ENCODE measurements around the gene TIMELESS. TPM values are rescaled to one million over a fixed set of nuclear protein-coding genes. Genes with fewer than 3 reads are reported as not detected.
"Not testable (repeated sequence)": the region's sequence is repeated elsewhere in the genome, so short reads cannot be mapped to it uniquely, and the experiment has no call there.

The TIMELESS gene
- total RNA-seq, 2 experiments from 2014 or later, result 46.5 to 103 TPM

GRCh38 chr12:56408799-56409417 lies 40.3 kb downstream of the TIMELESS start:
- no peaks in the 10 kb centered on the region for H3K9me3 ChIP-seq (ENCODE audit: low read length)
- no peak overlapping the region for H3K27ac ChIP-seq (ENCODE audit: low read depth, low read length, poor library complexity, severe bottlenecking)
- no peaks in the 10 kb centered on the region for H3K4me1 ChIP-seq (ENCODE audit: insufficient read depth, low read length, poor library complexity, severe bottlenecking)
- ChIA-PET CTCF (ENCODE audit: unreplicated experiment) (no interaction called here), POLR2A (interaction anchor here (1.3 kb wide), 1 partner anchor 50 kb away, joined by 3 read pairs; no protein-coding TSS in a partner anchor)
- H3K9me2 ChIP-seq (ENCODE audit: insufficient read depth, low read length), result no peaks in the 10 kb centered on the region
- H3K79me2 ChIP-seq (ENCODE audit: insufficient read depth, low read depth, low read length), result no peaks in the 10 kb centered on the region
- intact Hi-C loops (cut with micrococcal nuclease; ENCODE audit: unreplicated experiment), result no loop called here
- BruUV-seq (replicated peaks), result no TSS peak
- H3K4me2 ChIP-seq (ENCODE audit: low read length), result no peak overlapping the region
- no peak overlapping the region for H2AFZ ChIP-seq (ENCODE audit: low read length)
- peaks cover 21% of the 10 kb centered on the region for H3K36me3 ChIP-seq (ENCODE audit: insufficient read depth, low read length)
- no peaks in the 10 kb centered on the region for H4K20me1 ChIP-seq (ENCODE audit: insufficient read depth, low read length)
- no peak overlapping the region for H3K4me3 ChIP-seq (ENCODE audit: low read depth, low read length, poor library complexity, severe bottlenecking)
- TF ChIP-seq EZH2phosphoT487 (IDR thresholded peaks at IDR 0.05; ENCODE audit: borderline replicate concordance, low read depth, low read length) (no peak), CTCF (conservative IDR thresholded peaks at IDR 0.05; ENCODE audit: low read length) (no peak)
- no peak for DNase-seq (ENCODE audit: low spot score)

- intact Hi-C loops (cut with micrococcal nuclease; ENCODE audit: unreplicated experiment); POLR2A ChIA-PET; CTCF ChIA-PET (ENCODE audit: unreplicated experiment): not testable (repeated sequence)
These were observed 45.0 kb downstream of the TIMELESS start for GRCh38 chr12:56404227-56404626.

GRCh38 chr12:56401612-56402011 lies 47.6 kb downstream of the TIMELESS start:
- H3K79me2 ChIP-seq (ENCODE audit: insufficient read depth, low read depth, low read length); H3K9me2 ChIP-seq (ENCODE audit: insufficient read depth, low read length); H4K20me1 ChIP-seq (ENCODE audit: insufficient read depth, low read length); DNase-seq (ENCODE audit: low spot score); H2AFZ ChIP-seq (ENCODE audit: low read length); H3K27ac ChIP-seq (ENCODE audit: low read depth, low read length, poor library complexity, severe bottlenecking); H3K4me1 ChIP-seq (ENCODE audit: insufficient read depth, low read length, poor library complexity, severe bottlenecking); H3K4me2 ChIP-seq (ENCODE audit: low read length); BruUV-seq (replicated peaks); H3K9me3 ChIP-seq (ENCODE audit: low read length); intact Hi-C loops (cut with micrococcal nuclease; ENCODE audit: unreplicated experiment); H3K36me3 ChIP-seq (ENCODE audit: insufficient read depth, low read length); H3K4me3 ChIP-seq (ENCODE audit: low read depth, low read length, poor library complexity, severe bottlenecking); POLR2A ChIA-PET: not testable (repeated sequence)
- CTCF ChIA-PET (ENCODE audit: unreplicated experiment), result interaction anchor here (0.6 kb wide), 1 partner anchor 179 kb away, joined by 3 read pairs; no protein-coding TSS in a partner anchor

More at GRCh38 chr12:56404227-56404626, 45.0 kb downstream of the TIMELESS start:
- not testable (repeated sequence) for H3K9me3 ChIP-seq (ENCODE audit: low read length); H3K27ac ChIP-seq (ENCODE audit: low read depth, low read length, poor library complexity, severe bottlenecking); H2AFZ ChIP-seq (ENCODE audit: low read length); H4K20me1 ChIP-seq (ENCODE audit: insufficient read depth, low read length); H3K9me2 ChIP-seq (ENCODE audit: insufficient read depth, low read length); H3K36me3 ChIP-seq (ENCODE audit: insufficient read depth, low read length); BruUV-seq (replicated peaks); H3K79me2 ChIP-seq (ENCODE audit: insufficient read depth, low read depth, low read length); H3K4me2 ChIP-seq (ENCODE audit: low read length); H3K4me3 ChIP-seq (ENCODE audit: low read depth, low read length, poor library complexity, severe bottlenecking); DNase-seq (ENCODE audit: low spot score); H3K4me1 ChIP-seq (ENCODE audit: insufficient read depth, low read length, poor library complexity, severe bottlenecking)

GRCh38 chr12:56401125-56401524 lies 48.1 kb downstream of the TIMELESS start:
- H2AFZ ChIP-seq (ENCODE audit: low read length); H3K27ac ChIP-seq (ENCODE audit: low read depth, low read length, poor library complexity, severe bottlenecking); H4K20me1 ChIP-seq (ENCODE audit: insufficient read depth, low read length); POLR2A ChIA-PET; H3K36me3 ChIP-seq (ENCODE audit: insufficient read depth, low read length); H3K4me2 ChIP-seq (ENCODE audit: low read length); H3K9me2 ChIP-seq (ENCODE audit: insufficient read depth, low read length); H3K4me1 ChIP-seq (ENCODE audit: insufficient read depth, low read length, poor library complexity, severe bottlenecking); H3K79me2 ChIP-seq (ENCODE audit: insufficient read depth, low read depth, low read length); intact Hi-C loops (cut with micrococcal nuclease; ENCODE audit: unreplicated experiment); H3K4me3 ChIP-seq (ENCODE audit: low read depth, low read length, poor library complexity, severe bottlenecking); DNase-seq (ENCODE audit: low spot score); BruUV-seq (replicated peaks); H3K9me3 ChIP-seq (ENCODE audit: low read length): not testable (repeated sequence)
- CTCF ChIA-PET (ENCODE audit: unreplicated experiment), result interaction anchor here (0.6 kb wide), 1 partner anchor 178 kb away, joined by 3 read pairs; no protein-coding TSS in a partner anchor

- H4K20me1 ChIP-seq (ENCODE audit: insufficient read depth, low read length); H3K9me3 ChIP-seq (ENCODE audit: low read length); H3K4me3 ChIP-seq (ENCODE audit: low read depth, low read length, poor library complexity, severe bottlenecking); H3K9me2 ChIP-seq (ENCODE audit: insufficient read depth, low read length); H3K79me2 ChIP-seq (ENCODE audit: insufficient read depth, low read depth, low read length); intact Hi-C loops (cut with micrococcal nuclease; ENCODE audit: unreplicated experiment); BruUV-seq (replicated peaks); H2AFZ ChIP-seq (ENCODE audit: low read length); H3K27ac ChIP-seq (ENCODE audit: low read depth, low read length, poor library complexity, severe bottlenecking); DNase-seq (ENCODE audit: low spot score); POLR2A ChIA-PET; H3K36me3 ChIP-seq (ENCODE audit: insufficient read depth, low read length); CTCF ChIA-PET (ENCODE audit: unreplicated experiment); H3K4me2 ChIP-seq (ENCODE audit: low read length); H3K4me1 ChIP-seq (ENCODE audit: insufficient read depth, low read length, poor library complexity, severe bottlenecking): not testable (repeated sequence)
These were observed 49.8 kb downstream of the TIMELESS start for GRCh38 chr12:56399466-56399865.

Data from OCI-LY7 (cell line).